Neural cell (in vitro differentiated cells): ENCODE measurements around the gene NFE2L2. TPM values are rescaled to one million over a fixed set of nuclear protein-coding genes. Genes with fewer than 3 reads are reported as not detected.

Experiments used
- H2AFZ ChIP-seq: fragments of 200-600, 300-800 bp; sonication (generic), shearing (Covaris generic); 2 replicates; pipeline ENCODE4 v1.6.0; 2014; ENCODE audit warnings: low read depth, mild to moderate bottlenecking, antibody characterized with exemption, low read length, moderate library complexity
- H3F3A ChIP-seq: fragments of 200-600 bp; shearing (Covaris generic); 2 replicates; pipeline ENCODE4 v1.6.1; 2016; ENCODE audit warnings: mild to moderate bottlenecking, moderate library complexity, mixed read lengths, antibody characterized with exemption, low read length; ENCODE audit not compliant: insufficient read depth, poor library complexity, severe bottlenecking
- H3K27ac ChIP-seq: fragments of 200-600, 300-800 bp; sonication (generic), shearing (Covaris generic); 2 replicates; pipeline ENCODE4 v1.5.1; 2014; ENCODE audit warnings: mild to moderate bottlenecking, low read length, moderate library complexity
- H3K27me3 ChIP-seq: fragments of 300-800, 200-600 bp; sonication (generic), shearing (Covaris generic); 2 replicates; pipeline ENCODE4 v1.6.0; 2014; ENCODE audit warnings: mild to moderate bottlenecking, low read depth, low read length, moderate library complexity; ENCODE audit not compliant: insufficient read depth
- H3K36me3 ChIP-seq: fragments of 300-800, 200-600 bp; sonication (generic), shearing (Covaris generic); 2 replicates; pipeline ENCODE4 v1.5.1; 2014; ENCODE audit warnings: mild to moderate bottlenecking, antibody characterized with exemption, low read length, moderate library complexity; ENCODE audit not compliant: insufficient read depth
- H3K4me2 ChIP-seq: fragments of 300-800, 200-600 bp; sonication (generic), shearing (Covaris generic); 2 replicates; pipeline ENCODE4 v1.6.0; 2014; ENCODE audit warnings: mild to moderate bottlenecking, low read length
- H3K4me3 ChIP-seq: fragments of 300-800, 200-600 bp; sonication (generic), shearing (Covaris generic); 2 replicates; pipeline ENCODE4 v1.5.1; 2014; ENCODE audit warnings: mild to moderate bottlenecking, low read length, moderate library complexity
- H3K79me2 ChIP-seq: fragments of 200-600 bp; shearing (Covaris generic); replicated peaks from 2 replicates; pipeline ENCODE4 v1.6.0; 2014; ENCODE audit warnings: mild to moderate bottlenecking, low read length, moderate library complexity; ENCODE audit not compliant: insufficient read depth
- H3K9ac ChIP-seq: fragments of 300-800, 200-600 bp; sonication (generic), shearing (Covaris generic); 2 replicates; pipeline ENCODE4 v1.6.1; 2016; ENCODE audit warnings: mild to moderate bottlenecking, low read length, mixed read lengths
- H3K9me2 ChIP-seq: fragments of 200-600 bp; shearing (Covaris generic); 2 replicates; pipeline ENCODE4 v1.6.1; 2016; ENCODE audit warnings: mild to moderate bottlenecking, low read length, mixed read lengths; ENCODE audit not compliant: insufficient read depth
- H3K9me3 ChIP-seq: fragments of 200-600, 300-800 bp; sonication (generic), shearing (Covaris generic); 2 replicates; pipeline ENCODE4 v1.6.1; 2016; ENCODE audit warnings: mild to moderate bottlenecking, mixed run types, low read length, moderate library complexity, mixed read lengths
- H4K20me1 ChIP-seq: fragments of 200-600 bp; shearing (Covaris generic); 2 replicates; pipeline ENCODE4 v1.6.1; 2016; ENCODE audit warnings: mild to moderate bottlenecking, mixed run types; ENCODE audit not compliant: insufficient read depth
- EP300 ChIP-seq: fragments of 450-650 bp; conservative IDR thresholded peaks from 2 replicates; pipeline ENCODE4 v1.6.1; 2014; ENCODE audit warnings: antibody characterized with exemption, mild to moderate bottlenecking, moderate library complexity; ENCODE audit not compliant: poor library complexity, severe bottlenecking
- EZH2 ChIP-seq: fragments of 200-600, 300-800 bp; shearing (Covaris generic), sonication (generic); IDR thresholded peaks from 2 replicates; pipeline ENCODE4 v1.6.1; 2014; ENCODE audit warnings: antibody characterized with exemption, low read length, borderline replicate concordance, mild to moderate bottlenecking; ENCODE audit not compliant: insufficient read depth, poor library complexity, severe bottlenecking
- MXI1 ChIP-seq: fragments of 450-650 bp; conservative IDR thresholded peaks from 2 replicates; pipeline ENCODE4 v1.6.1; 2014; ENCODE audit warnings: antibody characterized with exemption, mild to moderate bottlenecking; ENCODE audit not compliant: poor library complexity, severe bottlenecking
- POLR2AphosphoS5 ChIP-seq: IDR thresholded peaks from 2 replicates; pipeline ENCODE4 v1.6.1; 2012
- RAD21 ChIP-seq: fragments of 450-650 bp; conservative IDR thresholded peaks from 2 replicates; pipeline ENCODE4 v1.6.1; 2014; ENCODE audit warnings: antibody characterized with exemption, mild to moderate bottlenecking, moderate library complexity
- SMC3 ChIP-seq: fragments of 450-650 bp; conservative IDR thresholded peaks from 2 replicates; pipeline ENCODE4 v1.6.1; 2014; ENCODE audit warnings: antibody characterized with exemption, mild to moderate bottlenecking, moderate library complexity; ENCODE audit not compliant: poor library complexity
- TAF1 ChIP-seq: IDR thresholded peaks from 2 replicates; pipeline ENCODE4 v1.6.1; 2012; ENCODE audit warnings: low read depth
- polyA plus RNA-seq: library from polyadenylated mRNA; depleted of rRNA; stranded (reverse); fragments of >200 nt; gene quantifications from 2 replicates; pipeline ENCODE4 v1.2.3, GENCODE V29; 2014
- TF ChIP-seq, protein P1 (sequence below): IDR thresholded peaks from 2 replicates; pipeline ENCODE4 v1.6.1; 2012; ENCODE audit warnings: borderline replicate concordance
- TF ChIP-seq, protein P2 (sequence below): fragments of 450-650 bp; IDR thresholded peaks from 2 replicates; pipeline ENCODE4 v1.5.1; 2014; ENCODE audit warnings: antibody characterized with exemption, mild to moderate bottlenecking, moderate library complexity; ENCODE audit not compliant: poor library complexity, severe bottlenecking

NFE2L2 gene
- polyA plus RNA-seq, 1 donor from 2014 or later: 1.4 TPM

DNA sequence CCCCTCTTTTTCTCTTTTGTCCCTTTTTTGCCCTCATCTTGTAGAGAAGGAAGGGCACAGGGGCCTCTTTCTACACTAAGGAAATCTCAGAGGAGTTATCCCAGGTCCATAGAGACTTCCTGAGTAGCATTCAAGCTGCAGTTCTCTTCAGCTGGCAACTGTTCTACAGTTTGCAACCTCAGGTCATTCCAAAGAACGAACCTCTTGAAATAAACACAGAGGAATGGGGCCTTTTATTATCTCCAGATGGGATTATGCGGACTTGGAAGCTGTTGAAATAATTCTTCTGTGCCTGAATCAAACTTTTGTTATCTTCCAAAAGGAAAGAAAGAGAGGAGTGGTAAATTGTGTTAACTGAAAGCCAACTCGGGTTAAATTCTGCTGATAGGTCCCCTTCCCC lies 31.0 kb upstream of the NFE2L2 start:
- Histone ChIP-seq H4K20me1 (no peaks in the 10 kb centered on the region), H3K9ac (no peak overlapping the region), H3K79me2 (no peaks in the 10 kb centered on the region), H3K9me3 (no peaks in the 10 kb centered on the region), H3K27ac (no peak overlapping the region), H3F3A (no peaks in the 10 kb centered on the region), H3K27me3 (no peaks in the 10 kb centered on the region), H3K36me3 (no peaks in the 10 kb centered on the region), H3K9me2 (no peaks in the 10 kb centered on the region), H3K4me3 (no peak overlapping the region), H2AFZ (no peak overlapping the region), H3K4me2 (no peak overlapping the region)
- TF ChIP-seq EP300 (no peak), TAF1 (no peak), SMC3 (no peak), RAD21 (no peak)
- TF ChIP-seq, protein P1, sequence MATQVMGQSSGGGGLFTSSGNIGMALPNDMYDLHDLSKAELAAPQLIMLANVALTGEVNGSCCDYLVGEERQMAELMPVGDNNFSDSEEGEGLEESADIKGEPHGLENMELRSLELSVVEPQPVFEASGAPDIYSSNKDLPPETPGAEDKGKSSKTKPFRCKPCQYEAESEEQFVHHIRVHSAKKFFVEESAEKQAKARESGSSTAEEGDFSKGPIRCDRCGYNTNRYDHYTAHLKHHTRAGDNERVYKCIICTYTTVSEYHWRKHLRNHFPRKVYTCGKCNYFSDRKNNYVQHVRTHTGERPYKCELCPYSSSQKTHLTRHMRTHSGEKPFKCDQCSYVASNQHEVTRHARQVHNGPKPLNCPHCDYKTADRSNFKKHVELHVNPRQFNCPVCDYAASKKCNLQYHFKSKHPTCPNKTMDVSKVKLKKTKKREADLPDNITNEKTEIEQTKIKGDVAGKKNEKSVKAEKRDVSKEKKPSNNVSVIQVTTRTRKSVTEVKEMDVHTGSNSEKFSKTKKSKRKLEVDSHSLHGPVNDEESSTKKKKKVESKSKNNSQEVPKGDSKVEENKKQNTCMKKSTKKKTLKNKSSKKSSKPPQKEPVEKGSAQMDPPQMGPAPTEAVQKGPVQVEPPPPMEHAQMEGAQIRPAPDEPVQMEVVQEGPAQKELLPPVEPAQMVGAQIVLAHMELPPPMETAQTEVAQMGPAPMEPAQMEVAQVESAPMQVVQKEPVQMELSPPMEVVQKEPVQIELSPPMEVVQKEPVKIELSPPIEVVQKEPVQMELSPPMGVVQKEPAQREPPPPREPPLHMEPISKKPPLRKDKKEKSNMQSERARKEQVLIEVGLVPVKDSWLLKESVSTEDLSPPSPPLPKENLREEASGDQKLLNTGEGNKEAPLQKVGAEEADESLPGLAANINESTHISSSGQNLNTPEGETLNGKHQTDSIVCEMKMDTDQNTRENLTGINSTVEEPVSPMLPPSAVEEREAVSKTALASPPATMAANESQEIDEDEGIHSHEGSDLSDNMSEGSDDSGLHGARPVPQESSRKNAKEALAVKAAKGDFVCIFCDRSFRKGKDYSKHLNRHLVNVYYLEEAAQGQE: no peak

DNA sequence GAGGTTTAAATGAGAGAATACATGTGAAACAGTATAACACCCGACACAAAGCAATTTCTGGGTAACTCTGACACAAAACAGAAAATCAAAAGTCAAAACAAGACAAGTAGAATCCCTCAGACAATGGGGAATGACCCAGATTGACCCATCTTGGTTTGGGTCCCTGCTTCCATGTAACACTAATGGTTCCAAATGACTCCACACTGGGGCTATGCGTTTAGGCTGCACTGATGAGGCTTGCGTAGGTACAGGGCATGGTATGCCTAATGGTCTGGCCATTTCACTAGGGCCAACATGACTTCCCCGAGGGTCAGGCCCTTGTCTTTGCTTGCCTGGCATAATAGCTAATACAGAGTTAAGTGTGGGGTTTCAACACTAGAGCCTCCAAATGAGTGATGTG lies 27.2 kb upstream of the NFE2L2 start:
- Histone ChIP-seq H3K4me2 (no peak overlapping the region), H3K9me3 (no peaks in the 10 kb centered on the region), H3F3A (no peaks in the 10 kb centered on the region), H3K27ac (no peak overlapping the region), H3K9ac (no peak overlapping the region), H2AFZ (no peak overlapping the region), H3K79me2 (no peaks in the 10 kb centered on the region), H3K36me3 (no peaks in the 10 kb centered on the region), H3K9me2 (no peaks in the 10 kb centered on the region), H4K20me1 (no peaks in the 10 kb centered on the region), H3K4me3 (no peak overlapping the region), H3K27me3 (no peaks in the 10 kb centered on the region)
- TF ChIP-seq RAD21 (no peak), SMC3 (no peak), EZH2 (no peak), EP300 (no peak), MXI1 (no peak), TAF1 (no peak), POLR2AphosphoS5 (no peak)
- TF ChIP-seq, protein P2, sequence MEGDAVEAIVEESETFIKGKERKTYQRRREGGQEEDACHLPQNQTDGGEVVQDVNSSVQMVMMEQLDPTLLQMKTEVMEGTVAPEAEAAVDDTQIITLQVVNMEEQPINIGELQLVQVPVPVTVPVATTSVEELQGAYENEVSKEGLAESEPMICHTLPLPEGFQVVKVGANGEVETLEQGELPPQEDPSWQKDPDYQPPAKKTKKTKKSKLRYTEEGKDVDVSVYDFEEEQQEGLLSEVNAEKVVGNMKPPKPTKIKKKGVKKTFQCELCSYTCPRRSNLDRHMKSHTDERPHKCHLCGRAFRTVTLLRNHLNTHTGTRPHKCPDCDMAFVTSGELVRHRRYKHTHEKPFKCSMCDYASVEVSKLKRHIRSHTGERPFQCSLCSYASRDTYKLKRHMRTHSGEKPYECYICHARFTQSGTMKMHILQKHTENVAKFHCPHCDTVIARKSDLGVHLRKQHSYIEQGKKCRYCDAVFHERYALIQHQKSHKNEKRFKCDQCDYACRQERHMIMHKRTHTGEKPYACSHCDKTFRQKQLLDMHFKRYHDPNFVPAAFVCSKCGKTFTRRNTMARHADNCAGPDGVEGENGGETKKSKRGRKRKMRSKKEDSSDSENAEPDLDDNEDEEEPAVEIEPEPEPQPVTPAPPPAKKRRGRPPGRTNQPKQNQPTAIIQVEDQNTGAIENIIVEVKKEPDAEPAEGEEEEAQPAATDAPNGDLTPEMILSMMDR: no peak
- TF ChIP-seq, protein P1: no peak
